Effector memory CD4-positive, alpha-beta T cell (primary cell): Measurements from ENCODE around the gene MZT2A.
"Not testable (repeated sequence)": the region's sequence is repeated elsewhere in the genome, so short reads cannot be mapped to it uniquely, and the experiment has no call there.

Experiments used
- DNase-seq, 3 donors: peaks; one replicate each; pipeline ENCODE4 v3.0.0-alpha.2; 2020
- H3K27ac ChIP-seq: 2 replicates; pipeline ENCODE4 v1.7.0; 2013; ENCODE audit warnings: mild to moderate bottlenecking, low read length, moderate library complexity; ENCODE audit not compliant: insufficient read depth, poor library complexity, severe bottlenecking
- H3K27me3 ChIP-seq: replicated peaks from 2 replicates; pipeline ENCODE4 v1.7.0; 2013; ENCODE audit warnings: mild to moderate bottlenecking, low read length; ENCODE audit not compliant: insufficient read depth, control insufficient read depth, poor library complexity, severe bottlenecking
- H3K36me3 ChIP-seq: 2 replicates; pipeline ENCODE4 v1.7.0; 2013; ENCODE audit warnings: mild to moderate bottlenecking, low read length, moderate library complexity; ENCODE audit not compliant: control insufficient read depth, insufficient read depth
- H3K4me1 ChIP-seq: 2 replicates; pipeline ENCODE4 v1.7.0; 2013; ENCODE audit warnings: low read length, mild to moderate bottlenecking; ENCODE audit not compliant: control insufficient read depth, insufficient read depth, poor library complexity, severe bottlenecking
- H3K4me3 ChIP-seq: 2 replicates; pipeline ENCODE4 v1.7.0; 2013; ENCODE audit warnings: low read length, low read depth, mild to moderate bottlenecking; ENCODE audit not compliant: insufficient read depth, poor library complexity, severe bottlenecking
- H3K9me3 ChIP-seq: 2 replicates; pipeline ENCODE4 v1.7.0; 2013; ENCODE audit warnings: mild to moderate bottlenecking, low read length, moderate library complexity; ENCODE audit not compliant: control insufficient read depth
- total RNA-seq, 3 donors: gene quantifications; one replicate each; lab custom pipeline; 2026; lab: John Stamatoyannopoulos, UW

The MZT2A gene, protein sequence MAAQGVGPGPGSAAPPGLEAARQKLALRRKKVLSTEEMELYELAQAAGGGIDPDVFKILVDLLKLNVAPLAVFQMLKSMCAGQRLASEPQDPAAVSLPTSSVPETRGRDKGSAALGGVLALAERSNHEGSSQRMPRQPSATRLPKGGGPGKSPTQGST
- 22.5 to 41.8 (median 31.4) reads per million in 3 donors for total RNA-seq

DNA sequence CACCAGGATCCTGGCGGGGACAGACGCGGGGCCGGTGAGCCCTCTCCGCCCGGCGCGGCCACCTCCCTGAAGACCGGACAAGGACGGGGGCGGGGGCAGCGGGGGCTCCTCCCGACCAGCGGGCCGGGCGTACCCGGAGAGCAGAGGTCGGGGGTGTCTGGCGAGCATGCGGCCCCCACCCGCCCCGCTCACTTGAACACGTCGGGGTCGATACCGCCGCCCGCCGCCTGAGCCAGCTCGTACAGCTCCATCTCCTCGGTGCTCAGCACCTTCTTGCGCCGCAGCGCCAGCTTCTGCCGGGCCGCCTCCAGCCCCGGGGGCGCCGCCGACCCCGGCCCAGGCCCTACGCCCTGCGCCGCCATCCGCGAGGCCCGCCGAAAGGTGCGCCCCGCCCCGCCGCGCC is at the start of gene MZT2A:
MZT2A (minus strand) TSS at position 383 of the 403 bp plus-strand sequence; CDS start at position 362, 21 bp downstream.
- Histone ChIP-seq H3K27ac (peak within 1 kb of the TSS; percentile 93), H3K4me3 (peak within 1 kb of the TSS; percentile 89), H3K4me1 (peaks cover 23% of the 10 kb centered on the region)
- H3K36me3 ChIP-seq, H3K27me3 ChIP-seq, H3K9me3 ChIP-seq, DNase-seq: not testable (repeated sequence)

DNA sequence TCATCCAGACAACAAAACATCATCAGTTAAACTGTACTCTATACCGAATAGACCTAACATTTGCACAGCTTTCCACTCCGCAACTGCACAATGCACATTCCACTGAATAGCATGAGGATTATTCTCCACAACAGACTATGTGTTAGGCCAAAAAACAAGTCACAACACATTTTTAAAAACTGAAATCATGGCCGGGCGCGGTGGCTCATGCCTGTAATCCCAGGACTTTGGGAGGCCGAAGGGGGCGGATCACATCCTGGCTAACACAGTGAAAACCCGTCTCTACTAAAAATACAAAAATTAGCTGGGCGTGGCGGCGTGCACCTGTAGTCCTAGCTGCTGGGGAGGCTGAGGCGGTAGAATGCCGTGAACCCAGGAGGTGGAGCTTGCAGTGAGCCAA is 46.7 kb upstream of the MZT2A start:
- H3K4me3 ChIP-seq, H3K27ac ChIP-seq, H3K4me1 ChIP-seq, H3K27me3 ChIP-seq, H3K36me3 ChIP-seq, DNase-seq, H3K9me3 ChIP-seq: not testable (repeated sequence)

DNA sequence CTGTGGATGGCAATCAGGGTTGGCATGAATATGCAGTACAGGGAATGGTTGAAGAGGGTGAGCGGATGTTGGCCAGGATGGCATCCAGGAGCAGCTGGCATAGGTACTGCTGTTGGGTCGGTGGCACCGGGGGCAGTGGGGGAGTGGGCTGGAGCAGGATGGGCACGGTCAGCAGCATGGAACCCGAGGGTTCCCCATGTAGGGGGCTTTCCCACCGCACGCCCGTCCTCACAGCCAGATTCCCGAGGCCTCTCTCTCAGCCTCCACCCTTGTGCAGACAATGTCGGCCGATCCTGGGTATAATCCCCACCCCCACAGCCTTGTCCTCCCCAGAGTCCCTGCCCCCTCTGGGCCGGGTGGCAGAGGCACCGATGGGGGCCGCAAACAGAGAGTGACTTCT is 44.6 kb upstream of the MZT2A start:
- H3K36me3 ChIP-seq, H3K4me1 ChIP-seq, H3K9me3 ChIP-seq, H3K4me3 ChIP-seq, H3K27ac ChIP-seq, H3K27me3 ChIP-seq, DNase-seq: not testable (repeated sequence)

DNA sequence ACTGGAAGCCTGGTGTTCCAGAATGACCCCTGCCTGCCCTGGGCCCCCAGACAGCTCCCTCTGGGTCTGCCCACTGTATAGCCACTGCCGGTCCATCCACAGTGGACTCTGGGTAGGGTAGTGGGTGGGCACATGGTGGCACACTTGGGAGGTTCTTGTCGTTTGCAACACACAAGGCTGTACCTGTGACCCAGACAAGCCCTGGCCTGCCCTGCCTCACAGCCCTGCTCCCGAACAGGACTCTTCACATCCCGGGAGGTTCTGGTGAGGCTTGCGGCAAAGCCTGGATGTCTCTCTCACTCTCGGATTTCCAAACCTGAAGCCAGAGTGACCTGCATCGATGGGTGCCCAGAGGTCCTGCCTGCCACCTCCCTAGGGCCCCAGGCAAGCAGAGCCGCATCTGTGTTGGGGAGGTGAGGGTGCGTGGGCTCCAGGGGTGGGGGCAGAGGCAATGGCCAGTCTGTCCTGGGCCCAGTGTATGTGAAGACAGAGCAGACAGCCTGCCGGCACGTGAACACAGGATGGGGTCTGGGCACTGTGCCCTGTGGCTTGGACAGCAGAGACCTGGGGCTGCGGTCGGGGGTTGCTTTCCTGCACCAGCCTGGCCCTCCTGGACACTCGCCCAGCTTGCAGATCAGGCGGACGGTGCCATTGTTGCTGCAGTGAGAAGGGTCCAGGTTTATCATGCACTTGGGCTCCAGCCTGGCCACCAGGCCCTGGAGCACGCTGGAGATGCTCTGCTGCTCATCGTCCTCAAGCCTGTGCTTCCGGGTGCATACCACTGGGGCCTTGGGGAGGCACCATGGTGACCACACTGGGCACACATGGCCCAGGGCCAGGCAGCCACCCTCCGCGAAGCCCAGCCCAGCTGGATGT is 44.0 kb upstream of the MZT2A start:
- DNase-seq, H3K4me3 ChIP-seq, H3K9me3 ChIP-seq, H3K4me1 ChIP-seq, H3K27me3 ChIP-seq, H3K27ac ChIP-seq, H3K36me3 ChIP-seq: not testable (repeated sequence)

DNA sequence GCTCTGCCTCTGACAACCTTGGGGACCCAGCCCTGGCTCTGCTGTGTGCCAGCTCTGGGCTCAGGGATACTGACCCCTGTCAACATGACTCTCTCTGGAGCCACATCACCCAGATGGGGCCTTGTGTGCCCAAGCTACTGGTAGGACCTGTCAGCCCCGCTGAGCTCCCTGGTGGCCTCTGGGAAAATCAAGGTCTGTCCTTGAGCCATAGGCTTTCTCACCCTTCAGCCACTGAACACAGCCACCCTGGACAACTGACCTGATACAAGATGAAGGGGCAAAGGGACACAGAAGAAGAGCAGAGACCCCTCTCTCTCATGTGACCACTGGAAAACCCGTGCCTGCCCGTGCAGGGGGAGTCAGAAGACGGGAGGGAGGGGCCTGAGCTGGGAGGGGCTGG is 43.3 kb upstream of the MZT2A start:
- H3K27ac ChIP-seq: no peak overlapping the region
- H3K27me3 ChIP-seq: no peaks in the 10 kb centered on the region
- H3K9me3 ChIP-seq: no peaks in the 10 kb centered on the region
- H3K4me3 ChIP-seq: no peak overlapping the region
- no peaks in the 10 kb centered on the region for H3K36me3 ChIP-seq
- no peaks in the 10 kb centered on the region for H3K4me1 ChIP-seq
- no peak for DNase-seq

DNA sequence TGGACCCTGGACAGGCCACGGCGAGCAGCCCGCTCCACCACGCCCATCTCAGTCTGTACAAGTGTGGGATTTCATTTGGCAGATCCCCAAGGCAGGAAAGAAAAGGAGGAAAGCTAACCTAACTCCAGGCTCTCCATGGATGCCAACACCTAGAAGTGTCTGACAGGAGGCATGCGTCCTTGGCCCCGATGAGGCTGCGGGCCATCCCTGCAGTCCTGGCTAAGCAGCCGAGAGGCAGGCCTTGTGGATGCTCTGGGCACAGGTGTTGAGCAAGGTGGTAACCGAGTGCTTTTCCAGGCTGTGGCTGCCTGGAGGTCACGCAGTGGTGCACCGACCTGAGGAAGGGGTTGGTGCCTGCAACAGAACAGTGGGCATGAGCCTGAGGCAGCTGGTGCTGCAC is 42.8 kb upstream of the MZT2A start:
- not testable (repeated sequence) for H3K4me1 ChIP-seq, DNase-seq, H3K36me3 ChIP-seq, H3K4me3 ChIP-seq, H3K9me3 ChIP-seq, H3K27ac ChIP-seq, H3K27me3 ChIP-seq

DNA sequence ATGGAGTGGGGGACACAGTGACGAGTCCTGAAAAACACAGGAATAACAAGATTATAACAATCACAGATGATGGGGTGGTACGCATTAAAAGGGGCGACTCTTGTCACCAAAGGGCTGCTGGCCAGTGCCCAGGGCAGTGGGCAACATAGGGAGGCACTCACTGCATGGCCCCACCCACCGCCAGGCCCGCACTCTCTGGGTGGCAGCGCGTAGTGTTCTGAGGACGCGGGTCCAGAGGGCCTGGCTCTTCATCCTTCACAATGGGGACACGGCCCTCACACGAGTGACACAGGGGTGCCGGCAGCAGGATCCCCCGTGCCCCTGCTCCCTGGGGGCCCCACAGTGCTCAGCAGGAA is 42.1 kb upstream of the MZT2A start:
- H3K27me3 ChIP-seq, H3K27ac ChIP-seq, H3K36me3 ChIP-seq, H3K4me1 ChIP-seq, H3K9me3 ChIP-seq, DNase-seq, H3K4me3 ChIP-seq: not testable (repeated sequence)

DNA sequence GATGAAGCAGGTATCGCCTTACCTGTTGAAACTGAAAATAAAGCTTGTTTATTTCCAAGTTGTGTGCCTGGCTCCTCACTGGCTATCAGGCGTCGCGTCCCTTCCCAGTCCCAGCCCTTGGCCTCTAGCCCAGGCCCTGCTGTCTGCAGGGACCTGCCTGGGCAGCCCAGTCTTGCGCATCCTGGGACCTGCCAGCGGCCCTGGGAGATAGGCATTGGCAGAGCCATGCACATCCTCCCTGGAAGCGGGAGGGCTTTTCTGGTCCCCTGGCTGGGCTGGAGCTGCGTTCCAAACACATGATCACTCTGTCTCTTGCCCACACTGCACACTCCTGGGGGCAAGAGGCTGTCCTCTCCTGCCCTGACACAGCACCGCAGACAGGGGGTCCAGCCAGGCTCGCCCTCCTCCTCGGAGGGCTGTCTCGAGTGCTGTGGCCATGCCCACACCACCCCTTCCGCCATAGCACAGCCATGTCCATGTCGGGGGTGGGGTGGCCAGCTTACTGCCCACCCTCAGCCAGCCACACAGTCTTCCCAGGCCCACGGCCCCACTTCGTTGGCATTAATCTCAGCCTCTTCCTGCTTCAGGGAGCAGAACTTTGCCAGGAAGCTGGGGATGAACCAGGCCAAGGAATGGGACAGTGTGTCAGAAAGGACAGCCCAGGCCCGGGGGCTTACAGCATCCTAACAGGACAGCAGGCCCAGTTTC is 41.6 kb upstream of the MZT2A start:
- H3K27ac ChIP-seq, H3K9me3 ChIP-seq, H3K27me3 ChIP-seq, H3K4me3 ChIP-seq, DNase-seq, H3K36me3 ChIP-seq, H3K4me1 ChIP-seq: not testable (repeated sequence)

DNA sequence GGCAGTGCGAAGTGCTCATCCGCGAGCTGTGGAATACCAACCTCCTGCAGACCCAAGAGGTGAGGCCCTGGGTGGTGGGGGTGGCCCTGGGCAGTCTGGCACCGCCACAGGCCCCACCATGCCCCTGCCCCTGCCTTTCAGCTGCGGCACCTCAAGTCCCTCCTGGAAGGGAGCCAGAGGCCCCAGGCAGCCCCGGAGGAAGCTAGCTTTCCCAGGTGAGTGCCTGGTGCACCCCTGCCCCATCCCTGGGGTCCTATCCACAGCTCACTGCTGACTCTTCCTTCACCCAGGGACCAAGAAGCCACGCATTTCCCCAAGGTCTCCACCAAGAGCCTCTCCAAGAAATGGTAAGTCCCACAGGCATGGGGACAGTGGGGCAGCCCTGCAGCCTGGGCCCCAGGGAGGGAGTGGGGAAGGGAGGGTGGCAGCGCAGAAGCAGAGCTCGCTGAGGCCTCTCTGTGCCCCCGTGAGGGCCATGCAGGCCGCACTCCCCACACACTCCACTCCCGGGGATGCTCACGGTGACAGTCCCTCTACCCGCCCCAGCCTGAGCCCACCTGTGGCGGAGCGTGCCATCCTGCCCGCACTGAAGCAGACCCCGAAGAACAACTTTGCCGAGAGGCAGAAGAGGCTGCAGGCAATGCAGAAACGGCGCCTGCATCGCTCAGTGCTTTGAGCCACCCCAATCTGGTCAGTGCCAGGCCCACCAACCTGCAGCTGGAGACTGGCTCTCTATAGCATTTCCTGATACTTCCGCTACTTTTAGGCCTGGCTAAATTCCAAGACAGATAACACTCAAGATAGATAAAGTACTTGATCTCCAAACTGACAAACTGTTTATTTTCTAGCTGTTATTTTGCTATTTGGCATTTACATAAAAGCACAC is 40.8 kb upstream of the MZT2A start:
- H3K27me3 ChIP-seq, H3K9me3 ChIP-seq, H3K27ac ChIP-seq, DNase-seq, H3K36me3 ChIP-seq, H3K4me3 ChIP-seq, H3K4me1 ChIP-seq: not testable (repeated sequence)
